CD14-positive monocyte (primary cell): ENCODE results near the gene MICU1. TPM values are rescaled to one million over a fixed set of nuclear protein-coding genes. Genes with fewer than 3 reads are reported as not detected.

Source experiments
- DNase-seq, 3 donors: peaks; one replicate each; pipeline ENCODE4 v3.0.0-alpha.2; 2011 to 2022
- H2AFZ ChIP-seq: 2 replicates; pipeline ENCODE4 v1.6.0; 2012; ENCODE audit warnings: mild to moderate bottlenecking, low read depth, low read length, inconsistent platforms; ENCODE audit not compliant: insufficient read depth, poor library complexity, severe bottlenecking
- H3K27ac ChIP-seq, 2 donors: 1 replicate in 1 of 2; 2 replicates in 1 of 2; pipeline ENCODE4 v1.5.1; 2012 to 2013; ENCODE audit warnings: low read length in 2 of 2, control low read depth in 1 of 2, inconsistent platforms in 1 of 2, low read depth in 1 of 2, mild to moderate bottlenecking in 1 of 2
- H3K27me3 ChIP-seq, 2 donors: one replicate each; pipeline versions ENCODE4 v1.6.0 to v1.6.1; 2011 to 2013; ENCODE audit warnings: low read length in 2 of 2; ENCODE audit not compliant: control insufficient read depth in 2 of 2, insufficient read depth in 2 of 2
- H3K36me3 ChIP-seq, 2 donors: replicated peaks in 1 of 2; 1 replicate in 1 of 2; 2 replicates in 1 of 2; pipeline versions ENCODE4 v1.5.1 to v1.6.1; 2012 to 2013; ENCODE audit warnings: low read length in 2 of 2, control low read depth in 1 of 2, inconsistent platforms in 1 of 2, mild to moderate bottlenecking in 1 of 2; ENCODE audit not compliant: insufficient read depth in 2 of 2, control insufficient read depth in 1 of 2
- H3K4me1 ChIP-seq, 2 donors: 1 replicate in 1 of 2; 2 replicates in 1 of 2; pipeline versions ENCODE4 v1.5.1 to v1.6.1; 2012 to 2013; ENCODE audit warnings: low read length in 2 of 2, control low read depth in 1 of 2, inconsistent platforms in 1 of 2, mild to moderate bottlenecking in 1 of 2, moderate library complexity in 1 of 2; ENCODE audit not compliant: insufficient read depth in 2 of 2, control insufficient read depth in 1 of 2
- H3K4me2 ChIP-seq: replicated peaks from 2 replicates; pipeline ENCODE3; 2012; ENCODE audit warnings: low read length, moderate library complexity, mild to moderate bottlenecking; ENCODE audit not compliant: poor library complexity, severe bottlenecking; ENCODE audit errors: extremely low read depth
- H3K4me3 ChIP-seq, 3 experiments: fragments of 200-600 bp in 1 of 3; sonication (generic) in 1 of 3; replicated peaks in 1 of 3; 1 replicate in 2 of 3; 2 replicates in 1 of 3; pipeline ENCODE4 v1.5.1; 2011 to 2013; ENCODE audit warnings: low read length in 3 of 3, mild to moderate bottlenecking in 3 of 3, control low read depth in 2 of 3, low read depth in 2 of 3, inconsistent platforms in 1 of 3, moderate library complexity in 1 of 3
- H3K79me2 ChIP-seq: 2 replicates; pipeline ENCODE4 v1.6.0; 2012; ENCODE audit warnings: mild to moderate bottlenecking, control low read depth, inconsistent platforms, low read length, moderate library complexity; ENCODE audit not compliant: insufficient read depth
- H3K9ac ChIP-seq: 2 replicates; pipeline ENCODE4 v1.6.0; 2017; ENCODE audit warnings: low read length, mild to moderate bottlenecking; ENCODE audit not compliant: insufficient read depth, poor library complexity, severe bottlenecking
- H3K9me3 ChIP-seq, 2 donors: replicated peaks in 1 of 2; 1 replicate in 1 of 2; 2 replicates in 1 of 2; pipeline versions ENCODE4 v1.5.1 to v1.6.1; 2012 to 2013; ENCODE audit warnings: low read length in 2 of 2, control low read depth in 1 of 2; ENCODE audit not compliant: control insufficient read depth in 1 of 2, insufficient read depth in 1 of 2
- H4K20me1 ChIP-seq: 2 replicates; pipeline ENCODE4 v1.6.0; 2012; ENCODE audit warnings: mild to moderate bottlenecking, low read length, control low read depth, moderate library complexity; ENCODE audit not compliant: insufficient read depth
- H3K27ac Mint-ChIP-seq, 7 donors: one replicate each; pipeline ENCODE4 v1.8.0; 2020; ENCODE audit warnings: mild to moderate bottlenecking in 7 of 7, mixed read lengths in 7 of 7, moderate library complexity in 6 of 7, inconsistent platforms in 2 of 7
- H3K27me3 Mint-ChIP-seq, 3 donors: one replicate each; pipeline ENCODE4 v1.8.0; 2021 to 2022; ENCODE audit warnings: low read depth in 3 of 3, mild to moderate bottlenecking in 3 of 3, mixed read lengths in 3 of 3, moderate library complexity in 3 of 3, inconsistent platforms in 1 of 3
- H3K36me3 Mint-ChIP-seq, 2 donors: one replicate each; pipeline ENCODE4 v1.8.0; 2020; ENCODE audit warnings: mixed read lengths in 2 of 2, inconsistent platforms in 1 of 2, mild to moderate bottlenecking in 1 of 2
- H3K4me1 Mint-ChIP-seq: one replicate; pipeline ENCODE4 v1.8.0; 2020; ENCODE audit warnings: mild to moderate bottlenecking, mixed read lengths
- H3K4me3 Mint-ChIP-seq, 2 donors: one replicate each; pipeline ENCODE4 v1.8.0; 2020; ENCODE audit warnings: mild to moderate bottlenecking in 2 of 2, mixed read lengths in 2 of 2, moderate library complexity in 1 of 2
- H3K9me3 Mint-ChIP-seq, 7 donors: one replicate each; pipeline ENCODE4 v1.8.0; 2020 to 2022; ENCODE audit warnings: mixed read lengths in 7 of 7, mild to moderate bottlenecking in 6 of 7, moderate library complexity in 6 of 7, inconsistent platforms in 2 of 7
- CTCF ChIP-seq: fragments of 200-600 bp; IDR thresholded peaks from one replicate; pipeline ENCODE4 v1.8.0; 2022; ENCODE audit warnings: antibody characterized with exemption, mild to moderate bottlenecking
- WGBS: methylation state at CpG from one replicate; pipeline ENCODE4 v1.1.5; 2013; ENCODE audit warnings: missing lambda C conversion rate; ENCODE audit not compliant: insufficient coverage; 5-methylcytosine and 5-hydroxymethylcytosine counted together
- intact Hi-C, 2 donors: fragments of 100-400 bp; cut with micrococcal nuclease; formaldehyde crosslinking; loops; one replicate each; pipeline versions ENCODE4 v1.15.0 to v1.15.1; 2023
- polyA plus RNA-seq, 3 donors: library from polyadenylated mRNA; depleted of rRNA in 1 of 3; unstranded in 2 of 3; stranded (reverse) in 1 of 3; fragments of 300-500 nt in 2 of 3; fragments of >200 nt in 1 of 3; fragmentation: Illumina TruSeq in 2 of 3; gene quantifications; 1 replicate in 2 of 3; 2 replicates in 1 of 3; pipeline ENCODE4 v1.2.3, GENCODE V29; 2012 to 2021

Gene MICU1
- polyA plus RNA-seq, 3 donors, result 51.1 to 76.4 (median 51.7) TPM

- Histone ChIP-seq H3K4me3 (no peak overlapping the region), H4K20me1 (peaks cover 65% of the 10 kb centered on the region), H2AFZ (no peak overlapping the region), H3K27me3 (no peaks in the 10 kb centered on the region), H3K79me2 (peaks cover 96% of the 10 kb centered on the region), H3K4me2 (no peak overlapping the region), H3K27ac (no peak overlapping the region), H3K36me3 (peaks cover 0 to 10% of the 10 kb centered on the region in 2 donors), H3K9ac (no peak overlapping the region), H3K4me1 (no peaks in the 10 kb centered on the region), H3K9me3 (no peaks in the 10 kb centered on the region)
- H3K4me1 Mint-ChIP-seq, result peaks cover 6% of the 10 kb centered on the region
- H3K36me3 Mint-ChIP-seq, result peaks cover 12 to 21% of the 10 kb centered on the region in 2 donors
- intact Hi-C loops, result no loop called here
- no peaks in the 10 kb centered on the region for H3K27me3 Mint-ChIP-seq
- H3K9me3 Mint-ChIP-seq, result peaks cover 0 to 3% (median 0%) of the 10 kb centered on the region in 7 donors
- H3K27ac Mint-ChIP-seq, result no peak overlapping the region
- WGBS, result 84% methylated on average over 2 of the region's 3 CpGs
- H3K4me3 Mint-ChIP-seq, result no peak overlapping the region
- no peak for TF ChIP-seq CTCF
- DNase-seq, result no peak
Measured at GRCh38 chr10:72605122-72605521, 20.8 kb downstream of the MICU1 start.

GRCh38 chr10:72601144-72601543 lies 24.7 kb downstream of the MICU1 start:
- H2AFZ ChIP-seq, result no peak overlapping the region
- H3K79me2 ChIP-seq, result peaks cover 91% of the 10 kb centered on the region
- Mint-ChIP-seq H3K27me3 (peaks cover 0 to 2% (median 0%) of the 10 kb centered on the region in 3 donors), H3K4me1 (peaks cover 27% of the 10 kb centered on the region), H3K4me3 (no peak overlapping the region), H3K36me3 (peaks cover 5 to 12% of the 10 kb centered on the region in 2 donors), H3K9me3 (no peaks in the 10 kb centered on the region), H3K27ac (peak overlapping the region in 1 of 7 donors; percentile 42)
- H3K9me3 ChIP-seq, result no peaks in the 10 kb centered on the region
- peaks cover 53% of the 10 kb centered on the region for H4K20me1 ChIP-seq
- TF ChIP-seq CTCF, result no peak
- no peaks in the 10 kb centered on the region for H3K27me3 ChIP-seq
- H3K4me2 ChIP-seq, result no peak overlapping the region
- intact Hi-C loops, result no loop called here
- no peak for DNase-seq
- H3K4me3 ChIP-seq, result no peak overlapping the region
- H3K4me1 ChIP-seq, result peaks cover 23 to 31% of the 10 kb centered on the region in 2 donors
- H3K9ac ChIP-seq, result no peak overlapping the region
- no CpG with 5 or more reads among the region's 2 CpGs for WGBS
- H3K36me3 ChIP-seq, result peaks cover 0 to 6% of the 10 kb centered on the region in 2 donors
- H3K27ac ChIP-seq, result no peak overlapping the region
